Epithelial cell of alveolus of lung (primary cell): ENCODE data around the gene CSRP3. TPM values are rescaled to one million over a fixed set of nuclear protein-coding genes. Genes with fewer than 3 reads are reported as not detected.

Experiments used
- total RNA-seq: library from RNA; depleted of rRNA; stranded (reverse); fragments of >200 nt; gene quantifications from 2 replicates; pipeline ENCODE4 v1.2.1, GENCODE V29; 2015

CSRP3 gene
- total RNA-seq: not detected in 2 replicates

DNA sequence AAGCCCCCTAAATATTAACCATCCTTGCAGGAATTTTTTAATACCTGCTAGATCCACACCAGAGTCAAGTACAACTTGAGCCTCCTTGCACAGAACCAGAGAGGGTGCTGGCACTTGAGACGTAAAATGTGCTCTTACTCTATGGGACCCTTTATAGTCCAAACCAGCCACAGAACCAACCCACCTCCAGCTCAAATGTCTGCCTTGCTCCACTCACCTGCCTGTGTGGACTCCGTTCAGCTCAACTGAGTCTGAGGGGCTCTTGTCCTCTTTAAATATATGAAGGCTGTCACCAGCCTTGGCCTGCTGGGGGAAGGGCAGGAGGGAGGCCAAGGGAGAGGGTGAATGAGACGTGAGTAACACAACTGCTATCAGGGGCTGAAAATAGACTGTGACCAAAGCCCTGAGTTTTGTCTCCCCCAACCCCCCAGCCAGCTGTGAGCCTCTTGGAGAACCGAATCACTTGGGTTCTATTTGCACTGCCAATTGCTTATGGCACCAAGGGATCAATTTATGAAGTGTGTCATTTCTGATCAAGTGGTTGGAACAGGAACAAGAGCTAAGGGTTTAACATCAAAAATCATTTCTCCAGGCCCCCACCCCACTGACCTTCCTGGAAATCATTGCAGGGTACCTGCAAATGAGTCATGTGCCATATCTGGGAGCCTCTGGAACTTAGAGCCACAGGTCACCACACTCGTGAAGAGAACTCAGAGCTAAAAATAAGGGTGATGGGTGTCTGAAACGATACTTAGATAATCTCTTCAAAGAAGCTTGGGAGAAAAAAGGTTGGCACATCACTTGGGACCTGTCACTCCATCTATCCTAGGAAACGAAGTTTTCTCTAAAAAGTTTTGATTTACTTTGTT, at the start of gene CSRP3:
Gene CSRP3 (minus strand): TSS at position 247 of the 869 bp plus-strand sequence. CDS start 9,535 bp downstream, outside the sequence.

DNA sequence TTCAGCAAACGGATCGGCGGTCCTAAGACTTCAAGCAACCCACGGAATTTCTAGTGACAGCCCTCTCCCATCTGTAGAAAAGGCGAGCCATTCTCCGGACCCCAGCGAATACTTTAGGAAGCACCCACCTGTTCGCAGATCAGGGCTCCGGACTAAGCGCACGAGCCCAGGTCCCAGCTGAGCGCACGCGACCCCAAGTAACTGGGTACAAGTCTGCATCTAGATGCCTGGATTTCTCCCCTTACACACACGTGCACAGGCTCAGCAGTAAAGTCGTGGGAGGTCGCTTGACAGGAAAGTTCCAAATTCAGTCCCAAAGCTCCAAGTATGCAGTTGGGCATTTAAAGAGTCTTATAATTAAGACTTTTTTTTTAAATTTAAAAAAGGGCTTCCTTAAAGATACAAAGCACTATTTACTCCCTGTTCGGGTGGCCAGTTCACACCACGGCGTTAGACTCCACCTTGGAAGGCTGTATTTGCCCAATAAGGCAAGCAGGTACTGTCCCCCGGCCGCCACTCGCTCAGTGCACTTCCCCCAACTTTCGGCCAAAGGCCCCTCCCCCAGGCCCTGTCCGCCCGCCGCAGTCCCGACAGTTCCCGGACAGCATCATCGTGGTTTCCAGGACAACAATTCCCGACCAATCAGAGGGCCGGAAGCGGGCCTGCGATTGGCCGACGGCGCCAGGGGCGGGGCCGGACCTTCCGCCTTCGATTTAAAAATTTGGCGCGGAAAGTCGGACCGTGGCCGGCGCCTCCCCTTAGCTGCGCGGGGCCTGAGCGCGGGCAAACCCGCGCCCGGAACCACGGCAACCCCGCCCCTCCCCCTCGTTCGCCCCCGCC, 38.9 kb upstream of the CSRP3 start, which contains the start of gene E2F8:
Gene E2F8 (minus strand): TSS at position 526 of the 840 bp plus-strand sequence. CDS start 824 bp downstream, outside the sequence.

Other genes with a start within 250 kb of the CSRP3 start
- gene MRGPRX2, start 141.3 kb downstream of the CSRP3 start, total RNA-seq: not detected in 2 replicates
- gene ZDHHC13, start 84.8 kb downstream of the CSRP3 start, total RNA-seq: 7.8 and 11.8 TPM in 2 replicates
- gene E2F8, start 39.0 kb upstream of the CSRP3 start, total RNA-seq: 1.6 and 2.7 TPM in 2 replicates